K562 (cell line): Measurements from ENCODE around the gene FOS.
"Not testable (repeated sequence)": the region's sequence is repeated elsewhere in the genome, so short reads cannot be mapped to it uniquely, and the experiment has no call there.

Source experiments
- FOSL1 ChIP-seq: fragments of 200-800 bp; sonication (Bioruptor generic); conservative IDR thresholded peaks from 2 replicates; pipeline ENCODE4 v1.6.1; 2016; ENCODE audit warnings: missing genetic modification characterization, missing compliant biosample characterization
- HCFC1 ChIP-seq: IDR thresholded peaks from 2 replicates; pipeline ENCODE4 v1.6.1; 2012; ENCODE audit warnings: low read depth, low read length, improper control_type of control experiment
- JUNB ChIP-seq: fragments of 450-650 bp; formaldehyde crosslinking; conservative IDR thresholded peaks from 2 replicates; pipeline ENCODE4 v1.4.0; 2020; ENCODE audit warnings: mild to moderate bottlenecking
- POLR2A ChIP-seq: fragments of 450-650 bp; conservative IDR thresholded peaks from 2 replicates; pipeline ENCODE4 v1.6.1; 2016
- TCF7 ChIP-seq: sonication (generic); IDR thresholded peaks from 2 replicates; pipeline ENCODE4 v1.6.1; 2016; ENCODE audit warnings: antibody characterized with exemption, borderline replicate concordance

DNA sequence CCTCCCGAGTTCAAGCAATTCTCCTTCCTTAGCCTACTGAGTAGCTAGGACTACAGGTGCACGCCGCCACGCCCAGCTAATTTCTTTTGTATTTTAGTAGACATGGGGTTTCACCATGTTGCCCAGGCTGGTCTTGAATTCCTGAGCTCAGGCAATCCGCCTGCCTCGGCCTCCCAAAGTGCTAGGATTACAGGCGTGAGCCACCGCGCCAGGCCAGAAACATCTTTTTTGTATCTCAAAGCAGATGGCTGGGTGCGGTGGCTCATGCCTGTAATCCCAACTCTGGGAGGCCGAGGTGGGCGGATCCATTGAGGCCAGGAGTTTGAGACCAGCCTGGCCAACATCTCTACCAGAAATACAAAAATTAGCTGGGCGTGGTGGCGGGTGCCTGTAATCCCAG is 30.9 kb downstream of the FOS start:
- not testable (repeated sequence) for TF ChIP-seq FOSL1 (tag); POLR2A; HCFC1; TCF7; JUNB (CRISPR knock-in tag)
